ENCODE results near the gene FOS. TPM values are rescaled to one million over a fixed set of nuclear protein-coding genes. Genes with fewer than 3 reads are reported as not detected.
A peak's percentile ranks its signal among the peaks of the same experiment; 100 is the strongest.

The FOS gene
- total and polyA plus RNA-seq, 2 of the 8 experiments (the other 6 are each of a cell fraction or from before 2014, with no cell fraction given) = 50.2 to 51.8 TPM

GRCh38 chr14:75279763-75280290 lies 1.2 kb downstream of the FOS start (continued):
- no peak for TF ChIP-seq KDM5A (IDR thresholded peaks at IDR 0.05; ENCODE audit: low read length)
- TF ChIP-seq ZNF274 (IDR thresholded peaks at IDR 0.05; ENCODE audit: borderline replicate concordance, extremely low read depth, low read length) = no peak
- TF ChIP-seq RFX5 (IDR thresholded peaks at IDR 0.05; ENCODE audit: borderline replicate concordance, low read depth, low read length) = no peak
- 0 out of 2 replicates have a peak, but pooled peaks have one; percentile 27 for TF ChIP-seq PHF8 (conservative IDR thresholded peaks at IDR 0.05; ENCODE audit: low read depth, low read length)
- TF ChIP-seq CEBPB (IDR thresholded peaks at IDR 0.05; ENCODE audit: low read depth, low read length) = no peak
- TF ChIP-seq ASH2L (IDR thresholded peaks at IDR 0.05; ENCODE audit: low read length) = peak; percentile 41
- no peak for TF ChIP-seq SIN3A (conservative IDR thresholded peaks at IDR 0.05 in 1 of 2, IDR thresholded peaks at IDR 0.05 in 1 of 2; ENCODE audit: low read depth in 1 of 2, low read length in 2 of 2)
- TF ChIP-seq HDAC2 (IDR thresholded peaks at IDR 0.05; ENCODE audit: borderline replicate concordance in 1 of 2, low read depth in 2 of 2, low read length in 2 of 2) = no peak
- TF ChIP-seq ATF2 (IDR thresholded peaks at IDR 0.05; ENCODE audit: low read length) = peak; percentile 68; the same call in 1 of the 2 replicates
- TF ChIP-seq, protein P1, sequence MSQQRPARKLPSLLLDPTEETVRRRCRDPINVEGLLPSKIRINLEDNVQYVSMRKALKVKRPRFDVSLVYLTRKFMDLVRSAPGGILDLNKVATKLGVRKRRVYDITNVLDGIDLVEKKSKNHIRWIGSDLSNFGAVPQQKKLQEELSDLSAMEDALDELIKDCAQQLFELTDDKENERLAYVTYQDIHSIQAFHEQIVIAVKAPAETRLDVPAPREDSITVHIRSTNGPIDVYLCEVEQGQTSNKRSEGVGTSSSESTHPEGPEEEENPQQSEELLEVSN (IDR thresholded peaks at IDR 0.05) = 0 out of 2 replicates have a peak, but pooled peaks have one; percentile 28
- no peak for TF ChIP-seq POU5F1 (IDR thresholded peaks at IDR 0.05; ENCODE audit: low read depth, low read length)
- no peak for TF ChIP-seq CTBP2 (IDR thresholded peaks at IDR 0.05; ENCODE audit: borderline replicate concordance, insufficient read depth, insufficient read length, low read length)
- TF ChIP-seq RBBP5 (IDR thresholded peaks at IDR 0.05; ENCODE audit: borderline replicate concordance, low read depth, low read length) = no peak
- peak; percentile 87 for TF ChIP-seq SIRT6 (IDR thresholded peaks at IDR 0.05; ENCODE audit: low read length)
- TF ChIP-seq CBX5 (IDR thresholded peaks at IDR 0.05; ENCODE audit: low read depth, low read length) = no peak
